GM10266 (cell line): Measurements from ENCODE around the gene AK8.
A peak's percentile ranks its signal among the peaks of the same experiment; 100 is the strongest.

Experiments
- DNase-seq: peaks from one replicate; pipeline ENCODE4 v3.0.0; 2012; ENCODE audit errors: extremely low spot score
- TF ChIP-seq, protein P1 (sequence below): IDR thresholded peaks from 2 replicates; pipeline ENCODE4 v1.5.1; 2012; ENCODE audit warnings: mild to moderate bottlenecking, low read depth; ENCODE audit not compliant: control insufficient read depth, insufficient read depth; ENCODE audit errors: missing control alignments

AK8 gene

DNA sequence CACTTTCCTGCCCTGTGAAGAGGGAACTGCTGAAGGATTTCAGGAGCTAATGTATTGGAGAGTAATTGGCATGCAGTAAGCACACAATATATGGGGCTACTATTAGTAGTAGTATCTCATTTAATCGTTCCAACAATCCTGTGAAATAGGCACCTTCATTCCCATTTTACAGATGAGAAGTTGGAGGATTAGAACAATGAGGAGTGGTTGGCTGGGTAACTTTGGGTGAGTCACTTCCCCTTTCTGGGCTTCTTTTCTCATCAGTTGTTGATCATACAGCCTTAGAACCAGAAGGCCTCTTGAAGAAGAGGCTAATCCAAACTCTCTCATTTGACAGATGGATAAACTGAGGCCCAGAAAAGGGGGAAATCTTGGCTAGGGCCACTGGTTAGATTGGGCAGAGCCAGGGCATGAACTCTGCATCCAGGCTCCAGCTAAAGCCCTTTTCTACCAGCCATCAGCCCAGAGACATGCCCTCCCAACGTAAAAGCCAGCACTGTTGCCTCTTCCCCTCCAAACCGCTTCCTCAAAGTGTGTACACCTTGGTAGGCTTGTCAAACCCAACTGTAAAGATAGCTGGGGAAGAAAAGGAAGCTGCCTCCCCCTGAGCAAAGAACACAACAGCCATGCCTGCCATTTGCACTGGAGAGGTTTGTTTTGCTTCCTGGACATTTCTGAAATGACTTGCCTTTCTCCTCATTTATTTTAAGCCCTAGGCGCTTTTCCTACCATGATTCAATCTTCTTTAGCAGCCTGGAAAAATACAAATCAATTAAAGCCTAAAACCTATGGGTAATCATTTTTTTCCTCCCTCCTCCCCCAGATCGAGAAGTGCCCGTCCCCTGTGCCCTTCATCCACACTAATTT, 1.6 kb upstream of the AK8 start:
- TF ChIP-seq, protein P1, sequence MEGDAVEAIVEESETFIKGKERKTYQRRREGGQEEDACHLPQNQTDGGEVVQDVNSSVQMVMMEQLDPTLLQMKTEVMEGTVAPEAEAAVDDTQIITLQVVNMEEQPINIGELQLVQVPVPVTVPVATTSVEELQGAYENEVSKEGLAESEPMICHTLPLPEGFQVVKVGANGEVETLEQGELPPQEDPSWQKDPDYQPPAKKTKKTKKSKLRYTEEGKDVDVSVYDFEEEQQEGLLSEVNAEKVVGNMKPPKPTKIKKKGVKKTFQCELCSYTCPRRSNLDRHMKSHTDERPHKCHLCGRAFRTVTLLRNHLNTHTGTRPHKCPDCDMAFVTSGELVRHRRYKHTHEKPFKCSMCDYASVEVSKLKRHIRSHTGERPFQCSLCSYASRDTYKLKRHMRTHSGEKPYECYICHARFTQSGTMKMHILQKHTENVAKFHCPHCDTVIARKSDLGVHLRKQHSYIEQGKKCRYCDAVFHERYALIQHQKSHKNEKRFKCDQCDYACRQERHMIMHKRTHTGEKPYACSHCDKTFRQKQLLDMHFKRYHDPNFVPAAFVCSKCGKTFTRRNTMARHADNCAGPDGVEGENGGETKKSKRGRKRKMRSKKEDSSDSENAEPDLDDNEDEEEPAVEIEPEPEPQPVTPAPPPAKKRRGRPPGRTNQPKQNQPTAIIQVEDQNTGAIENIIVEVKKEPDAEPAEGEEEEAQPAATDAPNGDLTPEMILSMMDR: no peak

DNA sequence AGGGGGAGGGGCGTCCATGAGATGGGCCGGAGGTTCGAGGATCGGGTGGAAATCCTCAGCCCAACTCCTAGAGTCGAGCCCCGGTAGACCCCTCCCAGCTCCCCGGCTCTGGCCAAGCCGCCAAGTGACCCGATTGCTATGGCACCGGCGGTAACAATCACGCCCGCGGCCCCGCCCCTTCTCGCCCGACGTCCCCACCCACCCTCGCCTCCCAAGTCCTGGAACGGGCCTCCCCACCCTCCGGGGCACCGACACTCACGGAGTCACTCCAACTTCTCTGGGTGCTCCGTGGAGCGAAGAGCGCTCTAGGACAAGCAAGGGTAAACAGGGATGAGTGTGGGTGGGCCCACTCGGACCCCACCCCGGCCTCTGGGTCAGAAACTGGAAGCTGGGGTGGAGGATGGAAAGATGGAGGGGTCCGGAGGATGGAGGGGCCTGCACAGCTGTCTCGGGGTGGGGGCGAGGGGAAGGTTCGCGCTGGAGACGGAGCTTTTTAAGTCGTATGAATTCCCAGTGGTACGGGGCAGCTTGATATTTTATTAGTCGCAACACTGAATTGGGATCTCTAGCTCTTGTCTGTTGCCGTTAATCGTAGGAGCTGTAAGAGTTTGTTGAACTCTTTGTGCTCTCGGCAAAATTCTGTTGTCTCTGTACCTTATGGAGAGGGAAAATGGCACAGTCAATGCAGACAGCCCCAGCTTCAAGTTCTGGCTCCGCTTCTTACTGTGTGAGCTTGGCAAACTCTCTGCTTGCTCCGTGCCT, 792 bp upstream of the AK8 start, which contains the start of gene SPACA9:
Gene SPACA9 (plus strand): TSS at position 204 of the 762 bp plus-strand sequence. CDS start 5,050 bp downstream, outside the sequence.
- TF ChIP-seq, protein P1: no peak
- peak; percentile 57 for DNase-seq

More for the DNA sequence above, 1.6 kb upstream of the AK8 start:
- no peak for DNase-seq

DNA sequence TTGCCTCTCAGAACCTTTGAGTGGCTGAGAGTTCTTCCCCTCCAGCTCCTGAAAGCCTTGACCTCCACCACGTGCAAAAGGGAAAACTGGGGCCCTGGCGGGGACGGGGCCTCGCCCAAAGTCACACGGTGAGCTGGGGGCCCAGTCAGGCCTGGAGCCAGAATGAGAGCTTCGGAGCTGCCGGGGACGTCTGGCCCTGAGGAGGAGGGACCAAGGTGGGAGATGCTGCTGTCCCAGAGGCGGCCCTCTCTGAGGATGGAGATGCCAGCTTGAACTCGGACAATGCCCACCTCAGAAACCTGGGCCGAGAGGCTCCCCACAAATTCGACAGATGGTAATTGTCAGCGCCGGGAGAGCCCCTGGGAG, 643 bp downstream of the AK8 start:
- TF ChIP-seq, protein P1: no peak
- DNase-seq: no peak

DNA sequence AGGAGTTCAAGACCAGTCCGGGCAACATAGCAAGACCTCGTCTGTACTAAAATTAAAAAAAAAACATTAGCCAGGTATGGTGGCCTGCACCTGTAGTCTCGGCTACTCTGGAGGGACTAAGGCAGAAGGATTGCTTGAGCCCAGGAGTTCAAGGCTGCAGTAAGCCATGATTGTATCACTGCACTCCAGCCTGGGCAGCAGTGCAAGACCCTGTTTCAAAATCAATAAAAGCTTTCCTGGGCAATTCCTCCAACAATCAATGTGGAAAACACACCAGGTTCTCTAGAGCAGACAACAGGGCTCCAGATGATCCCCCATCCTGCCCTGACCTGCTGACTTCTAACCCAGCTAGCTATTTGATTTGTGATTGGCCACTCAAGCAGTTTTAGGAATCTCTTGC, 1.2 kb downstream of the AK8 start:
- TF ChIP-seq, protein P1: no peak
- DNase-seq: no peak

DNA sequence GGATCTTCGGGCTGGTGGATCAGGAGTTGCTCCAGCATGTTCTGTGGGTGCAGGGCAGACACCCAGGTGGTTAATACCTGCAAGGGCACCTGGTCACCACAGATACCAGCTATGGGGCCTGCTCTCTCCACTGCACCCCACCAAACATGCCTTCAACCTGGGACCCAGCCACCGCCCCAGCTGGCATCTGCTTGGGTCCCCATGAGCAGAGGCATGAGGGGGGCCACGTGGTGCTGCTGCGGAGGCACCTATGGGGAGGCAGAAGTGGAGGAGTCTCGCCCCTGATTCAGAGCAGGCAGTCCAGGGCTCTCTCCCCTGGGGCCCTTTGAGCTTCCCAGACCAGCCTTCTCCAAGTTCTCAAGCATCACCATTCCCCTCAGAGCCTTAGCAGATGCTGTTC, 2.9 kb downstream of the AK8 start:
- DNase-seq: no peak
- TF ChIP-seq, protein P1: no peak

DNA sequence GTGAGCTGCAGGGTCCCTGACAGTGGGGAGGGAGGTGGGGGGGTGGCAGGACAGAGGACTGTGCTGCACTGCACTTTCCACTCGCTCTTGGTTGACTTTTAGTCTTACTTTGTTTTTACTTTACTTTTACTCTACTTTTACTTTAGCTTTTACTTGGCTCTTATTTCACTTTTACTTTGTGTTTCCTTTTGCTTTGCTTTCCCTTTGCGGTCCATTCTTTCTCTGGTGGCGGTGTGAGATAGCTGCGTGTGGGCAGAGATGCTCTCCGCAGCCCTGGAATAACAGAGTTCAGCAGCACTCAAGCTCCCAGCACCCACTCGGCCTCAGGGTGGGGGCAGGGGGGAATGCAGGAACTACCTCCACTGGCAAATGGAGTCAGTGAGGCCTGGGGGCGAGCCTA, 4.7 kb downstream of the AK8 start:
- no peak for DNase-seq
- TF ChIP-seq, protein P1: no peak

DNA sequence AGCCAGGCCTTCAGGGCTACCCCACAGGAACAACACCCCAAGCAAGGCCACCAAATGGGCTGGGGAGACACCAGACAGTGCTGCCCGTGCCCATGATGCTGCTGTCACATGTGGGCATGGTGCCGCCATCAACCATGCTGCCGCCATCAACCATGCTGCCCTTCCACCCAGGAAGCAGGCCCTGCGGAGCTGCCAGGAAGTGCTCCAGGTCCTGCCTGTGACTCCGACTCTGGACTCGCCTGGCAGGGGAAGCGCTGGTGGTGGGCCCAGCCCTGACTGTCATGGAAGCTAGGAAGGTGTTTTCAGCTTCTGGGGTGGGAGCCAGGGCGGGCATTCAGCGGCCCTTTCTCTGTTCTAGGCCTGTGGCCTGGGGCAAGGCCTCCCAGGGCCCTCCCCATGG, 8.8 kb downstream of the AK8 start:
- TF ChIP-seq, protein P1: no peak

More for the DNA sequence above, 8.8 kb downstream of the AK8 start:
- no peak for DNase-seq
